DOHH2 (cell line): ENCODE results near the gene LRMDA.
A peak's percentile ranks its signal among the peaks of the same experiment; 100 is the strongest.

Experiments used
- H3F3A ChIP-seq: fragments of 200-600 bp; sonication (generic), shearing (Covaris generic); 2 replicates; pipeline ENCODE4 v1.6.0; 2016; ENCODE audit warnings: antibody characterized with exemption, mild to moderate bottlenecking; ENCODE audit not compliant: control insufficient read depth, insufficient read depth
- H3K27ac ChIP-seq: fragments of 200-600 bp; sonication (generic); 2 replicates; pipeline ENCODE4 v1.5.1; 2014; ENCODE audit warnings: low read depth, mild to moderate bottlenecking, low read length, moderate library complexity
- H3K27me3 ChIP-seq: fragments of 200-600 bp; sonication (generic); 2 replicates; pipeline ENCODE4 v1.6.1; 2014; ENCODE audit warnings: mild to moderate bottlenecking, low read length, mixed read lengths; ENCODE audit not compliant: control insufficient read depth
- H3K36me3 ChIP-seq: fragments of 200-600 bp; sonication (generic); 2 replicates; pipeline ENCODE4 v1.6.1; 2014; ENCODE audit warnings: mild to moderate bottlenecking, low read length, moderate library complexity, mixed read lengths; ENCODE audit not compliant: control insufficient read depth
- H3K4me1 ChIP-seq: fragments of 200-600 bp; sonication (generic); 2 replicates; pipeline ENCODE4 v1.6.1; 2014; ENCODE audit warnings: mild to moderate bottlenecking, low read length, mixed read lengths; ENCODE audit not compliant: control insufficient read depth
- H3K4me2 ChIP-seq: fragments of 200-600 bp; sonication (generic); 2 replicates; pipeline ENCODE4 v1.6.0; 2014; ENCODE audit warnings: mild to moderate bottlenecking, low read length, moderate library complexity
- H3K4me3 ChIP-seq: fragments of 200-600 bp; sonication (generic); 2 replicates; pipeline ENCODE4 v1.5.1; 2014; ENCODE audit warnings: mild to moderate bottlenecking, low read length, mixed read lengths
- H3K79me2 ChIP-seq: fragments of 200-600 bp; sonication (generic); 2 replicates; pipeline ENCODE4 v1.6.1; 2014; ENCODE audit warnings: mild to moderate bottlenecking, low read length, mixed read lengths; ENCODE audit not compliant: control insufficient read depth
- H3K9me2 ChIP-seq: fragments of 200-600 bp; sonication (generic); replicated peaks from 2 replicates; pipeline ENCODE4 v1.6.1; 2014; ENCODE audit warnings: mild to moderate bottlenecking, low read length, mixed read lengths; ENCODE audit not compliant: control insufficient read depth
- H3K9me3 ChIP-seq: fragments of 200-600 bp; sonication (generic); 2 replicates; pipeline ENCODE4 v1.6.1; 2014; ENCODE audit warnings: antibody characterized with exemption, low read length, mixed read lengths; ENCODE audit not compliant: control insufficient read depth, insufficient read depth
- H4K20me1 ChIP-seq: fragments of 200-600 bp; sonication (generic); 2 replicates; pipeline ENCODE4 v1.6.0; 2014; ENCODE audit warnings: low read depth, mild to moderate bottlenecking, antibody characterized with exemption, low read length, moderate library complexity; ENCODE audit not compliant: control insufficient read depth, insufficient read depth
- CTCF ChIP-seq: fragments of 200-600 bp; sonication (generic); IDR thresholded peaks from one replicate; pipeline ENCODE4 v1.5.1; 2014; ENCODE audit warnings: antibody characterized with exemption, mild to moderate bottlenecking, low read depth, low read length; ENCODE audit not compliant: poor library complexity, severe bottlenecking
- EZH2phosphoT487 ChIP-seq: fragments of 200-600 bp; sonication (generic); IDR thresholded peaks from 2 replicates; pipeline ENCODE4 v1.6.1; 2017; ENCODE audit warnings: borderline replicate concordance, mild to moderate bottlenecking, antibody characterized with exemption, low read length, moderate library complexity, mixed read lengths

Gene LRMDA

GRCh38 chr10:75902816-75903215 is 471.4 kb downstream of the LRMDA start:
- Histone ChIP-seq H3K27me3 (no peaks in the 10 kb centered on the region), H3K27ac (no peak overlapping the region), H3K4me2 (no peak overlapping the region), H3F3A (no peaks in the 10 kb centered on the region), H3K4me1 (no peaks in the 10 kb centered on the region), H3K4me3 (no peak overlapping the region), H3K9me2 (no peaks in the 10 kb centered on the region), H3K79me2 (no peaks in the 10 kb centered on the region), H3K9me3 (no peaks in the 10 kb centered on the region), H4K20me1 (no peaks in the 10 kb centered on the region), H3K36me3 (no peaks in the 10 kb centered on the region)
- TF ChIP-seq CTCF, result no peak
- no peak for TF ChIP-seq EZH2phosphoT487

- H3F3A ChIP-seq, result no peaks in the 10 kb centered on the region
- H3K36me3 ChIP-seq, result no peaks in the 10 kb centered on the region
- no peak overlapping the region for H3K27ac ChIP-seq
- H3K4me1 ChIP-seq, result no peaks in the 10 kb centered on the region
- no peaks in the 10 kb centered on the region for H3K9me2 ChIP-seq
- no peak overlapping the region for H3K4me2 ChIP-seq
- no peak overlapping the region for H3K4me3 ChIP-seq
- H3K9me3 ChIP-seq, result no peaks in the 10 kb centered on the region
- no peaks in the 10 kb centered on the region for H3K79me2 ChIP-seq
- TF ChIP-seq EZH2phosphoT487, result no peak
- no peaks in the 10 kb centered on the region for H3K27me3 ChIP-seq
- no peaks in the 10 kb centered on the region for H4K20me1 ChIP-seq
Measured at GRCh38 chr10:75904499-75905283, 473.3 kb downstream of the LRMDA start.

- H3K4me2 ChIP-seq, result no peak overlapping the region
- no peaks in the 10 kb centered on the region for H3F3A ChIP-seq
- no peaks in the 10 kb centered on the region for H3K36me3 ChIP-seq
- no peak overlapping the region for H3K4me3 ChIP-seq
- H3K4me1 ChIP-seq, result no peaks in the 10 kb centered on the region
- TF ChIP-seq CTCF (no peak), EZH2phosphoT487 (no peak)
- H3K27ac ChIP-seq, result no peak overlapping the region
- H3K9me3 ChIP-seq, result no peaks in the 10 kb centered on the region
- H3K27me3 ChIP-seq, result no peaks in the 10 kb centered on the region
- no peaks in the 10 kb centered on the region for H3K79me2 ChIP-seq
- H3K9me2 ChIP-seq, result no peaks in the 10 kb centered on the region
- no peaks in the 10 kb centered on the region for H4K20me1 ChIP-seq
Measured at GRCh38 chr10:75905490-75905889, 474.1 kb downstream of the LRMDA start.

- Histone ChIP-seq H3K9me3 (no peaks in the 10 kb centered on the region), H3K4me3 (no peak overlapping the region), H3K4me2 (no peak overlapping the region), H4K20me1 (no peaks in the 10 kb centered on the region), H3K9me2 (no peaks in the 10 kb centered on the region), H3F3A (no peaks in the 10 kb centered on the region), H3K27me3 (no peaks in the 10 kb centered on the region), H3K27ac (no peak overlapping the region), H3K79me2 (no peaks in the 10 kb centered on the region), H3K36me3 (no peaks in the 10 kb centered on the region), H3K4me1 (no peaks in the 10 kb centered on the region)
- TF ChIP-seq EZH2phosphoT487, result no peak
- peak; percentile 14 for TF ChIP-seq CTCF
Measured at GRCh38 chr10:75910032-75910431, 478.6 kb downstream of the LRMDA start.
